Mesendoderm (in vitro differentiated cells): ENCODE data around the gene PLSCR5.

Experiments
- DNase-seq: peaks from one replicate; pipeline ENCODE4 v3.0.0; 2013
- H2AK5ac ChIP-seq: 2 replicates; pipeline ENCODE4 v1.6.1; 2013; ENCODE audit warnings: low read length, inconsistent platforms
- H2BK120ac ChIP-seq: 2 replicates; pipeline ENCODE4 v1.6.1; 2013; ENCODE audit warnings: low read depth, mild to moderate bottlenecking, low read length, moderate library complexity, mixed read lengths
- H2BK15ac ChIP-seq: replicated peaks from 2 replicates; pipeline ENCODE4 v1.6.1; 2013; ENCODE audit warnings: low read depth, mild to moderate bottlenecking, moderate library complexity
- H2BK5ac ChIP-seq: 2 replicates; pipeline ENCODE4 v1.6.1; 2013; ENCODE audit warnings: low read length, inconsistent platforms
- H3K18ac ChIP-seq: 2 replicates; pipeline ENCODE4 v1.6.1; 2013; ENCODE audit warnings: mild to moderate bottlenecking, low read length, mixed read lengths
- H3K23ac ChIP-seq: one replicate; pipeline ENCODE4 v1.6.1; 2013; ENCODE audit warnings: low read length
- H3K27ac ChIP-seq: 2 replicates; pipeline ENCODE4 v1.5.1; 2013; ENCODE audit warnings: low read depth, mild to moderate bottlenecking, inconsistent platforms, low read length, moderate library complexity
- H3K27me3 ChIP-seq: 2 replicates; pipeline ENCODE4 v1.6.1; 2013; ENCODE audit warnings: low read length, control low read depth, mild to moderate bottlenecking, inconsistent platforms; ENCODE audit not compliant: insufficient read depth, poor library complexity
- H3K36me3 ChIP-seq: 2 replicates; pipeline ENCODE4 v1.6.1; 2013; ENCODE audit warnings: low read length, inconsistent platforms; ENCODE audit not compliant: control insufficient read depth, insufficient read depth
- H3K4ac ChIP-seq: one replicate; pipeline ENCODE4 v1.6.1; 2013; ENCODE audit warnings: low read depth, mild to moderate bottlenecking, low read length, moderate library complexity
- H3K4me1 ChIP-seq: 2 replicates; pipeline ENCODE4 v1.6.1; 2013; ENCODE audit warnings: low read depth, low read length, inconsistent platforms; ENCODE audit not compliant: control insufficient read depth
- H3K4me2 ChIP-seq: 2 replicates; pipeline ENCODE4 v1.6.1; 2013; ENCODE audit warnings: low read length
- H3K4me3 ChIP-seq: 2 replicates; pipeline ENCODE4 v1.5.1; 2013; ENCODE audit warnings: mild to moderate bottlenecking, low read length
- H3K56ac ChIP-seq: one replicate; pipeline ENCODE4 v1.6.1; 2013; ENCODE audit warnings: low read length
- H3K79me1 ChIP-seq: 2 replicates; pipeline ENCODE4 v1.6.1; 2013; ENCODE audit warnings: low read length, inconsistent platforms
- H3K79me2 ChIP-seq: 2 replicates; pipeline ENCODE4 v1.6.1; 2013; ENCODE audit warnings: mild to moderate bottlenecking, low read length; ENCODE audit not compliant: control insufficient read depth, insufficient read depth
- H3K9ac ChIP-seq: 2 replicates; pipeline ENCODE4 v1.6.1; 2013; ENCODE audit warnings: low read length, inconsistent platforms
- H4K5ac ChIP-seq: one replicate; pipeline ENCODE4 v1.6.1; 2013; ENCODE audit warnings: low read length
- H4K8ac ChIP-seq: one replicate; pipeline ENCODE4 v1.6.1; 2013; ENCODE audit warnings: low read depth, mild to moderate bottlenecking, control low read depth, low read length, moderate library complexity
- WGBS: extraction: QIAGEN DNeasy Blood & Tissue Kit; methylation state at CpG from one replicate; pipeline ENCODE4 v1.1.7; 2013; ENCODE audit warnings: low lambda C conversion rate, missing lambda C conversion rate; ENCODE audit not compliant: insufficient coverage; ENCODE audit errors: extremely low coverage; 5-methylcytosine and 5-hydroxymethylcytosine counted together

Gene PLSCR5

DNA sequence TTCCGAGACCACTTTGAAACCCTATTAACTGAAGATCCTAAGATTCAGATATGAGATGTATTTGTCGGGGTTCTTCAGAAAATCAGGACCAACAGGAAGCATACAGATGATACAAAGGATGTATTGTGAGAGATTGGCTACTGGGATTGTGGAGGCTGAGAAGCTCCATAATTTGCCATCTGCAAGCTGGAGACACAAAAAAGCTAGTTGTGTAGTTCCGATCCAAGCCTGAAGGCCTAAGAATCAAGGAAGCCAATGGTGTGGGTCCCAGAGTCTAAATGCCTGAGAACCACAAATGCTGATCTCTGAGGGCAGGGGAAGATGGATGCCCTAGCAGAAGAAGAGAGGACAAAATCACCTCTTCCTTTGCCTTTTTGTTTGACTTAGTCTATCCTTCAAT lies 49.8 kb downstream of the PLSCR5 start:
- Histone ChIP-seq H3K23ac (no peak overlapping the region), H3K36me3 (no peaks in the 10 kb centered on the region), H3K27ac (no peak overlapping the region), H4K5ac (no peak overlapping the region), H3K4me3 (no peak overlapping the region), H3K4me2 (no peak overlapping the region), H3K56ac (no peak overlapping the region), H3K18ac (no peak overlapping the region), H3K79me1 (no peaks in the 10 kb centered on the region), H2AK5ac (no peak overlapping the region), H3K4ac (no peak overlapping the region), H2BK15ac (no peak overlapping the region), H3K27me3 (no peaks in the 10 kb centered on the region), H4K8ac (no peak overlapping the region), H3K79me2 (no peaks in the 10 kb centered on the region), H3K9ac (no peak overlapping the region), H2BK120ac (no peak overlapping the region), H3K4me1 (peaks cover 3% of the 10 kb centered on the region), H2BK5ac (no peak overlapping the region)
- no CpG with 5 or more reads among the region's 3 CpGs for WGBS
- no peak for DNase-seq

DNA sequence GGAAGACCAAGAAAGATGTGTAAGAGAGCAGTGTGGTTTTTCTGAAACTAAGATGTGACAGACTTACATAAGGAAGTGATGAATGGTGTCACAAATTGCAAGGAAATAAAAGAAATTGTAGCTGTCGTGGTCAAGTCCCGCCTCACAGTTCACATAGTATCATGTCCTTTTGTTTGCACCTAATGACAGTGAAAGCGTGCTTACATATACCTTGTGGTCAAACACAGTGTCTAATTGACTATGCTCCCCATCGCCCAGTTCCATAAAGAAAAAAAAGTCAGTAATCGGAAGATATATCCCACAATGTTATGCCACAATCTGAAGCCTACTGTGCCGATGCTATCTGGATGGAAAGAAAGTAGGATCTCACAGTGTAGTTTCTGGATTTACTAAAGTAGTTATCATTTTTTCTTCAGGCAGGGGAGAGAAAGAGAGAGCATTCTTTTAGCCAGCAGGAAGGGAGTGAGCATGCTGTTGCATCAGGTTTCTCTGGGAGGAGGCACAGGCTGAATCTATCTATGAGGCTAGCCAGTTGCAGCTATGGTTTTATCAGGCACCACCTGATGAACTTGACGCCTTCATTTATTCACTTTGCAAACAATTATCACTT lies 50.9 kb downstream of the PLSCR5 start:
- Histone ChIP-seq H3K4me3 (no peak overlapping the region), H3K36me3 (no peaks in the 10 kb centered on the region), H3K18ac (peak overlapping the region; percentile 31), H2BK5ac (peak overlapping the region; percentile 47), H2BK120ac (peak overlapping the region; percentile 28), H4K5ac (no peak overlapping the region), H3K23ac (no peak overlapping the region), H3K79me1 (no peaks in the 10 kb centered on the region), H4K8ac (no peak overlapping the region), H3K4me2 (no peak overlapping the region), H2BK15ac (peak overlapping the region; percentile 74), H3K27ac (no peak overlapping the region), H3K56ac (peak overlapping the region; percentile 57), H3K4me1 (peaks cover 3% of the 10 kb centered on the region), H3K79me2 (no peaks in the 10 kb centered on the region), H3K4ac (peak overlapping the region; percentile 3), H3K27me3 (no peaks in the 10 kb centered on the region), H3K9ac (no peak overlapping the region), H2AK5ac (no peak overlapping the region)
- WGBS: no CpG with 5 or more reads among the region's 7 CpGs
- DNase-seq: peak; percentile 73

DNA sequence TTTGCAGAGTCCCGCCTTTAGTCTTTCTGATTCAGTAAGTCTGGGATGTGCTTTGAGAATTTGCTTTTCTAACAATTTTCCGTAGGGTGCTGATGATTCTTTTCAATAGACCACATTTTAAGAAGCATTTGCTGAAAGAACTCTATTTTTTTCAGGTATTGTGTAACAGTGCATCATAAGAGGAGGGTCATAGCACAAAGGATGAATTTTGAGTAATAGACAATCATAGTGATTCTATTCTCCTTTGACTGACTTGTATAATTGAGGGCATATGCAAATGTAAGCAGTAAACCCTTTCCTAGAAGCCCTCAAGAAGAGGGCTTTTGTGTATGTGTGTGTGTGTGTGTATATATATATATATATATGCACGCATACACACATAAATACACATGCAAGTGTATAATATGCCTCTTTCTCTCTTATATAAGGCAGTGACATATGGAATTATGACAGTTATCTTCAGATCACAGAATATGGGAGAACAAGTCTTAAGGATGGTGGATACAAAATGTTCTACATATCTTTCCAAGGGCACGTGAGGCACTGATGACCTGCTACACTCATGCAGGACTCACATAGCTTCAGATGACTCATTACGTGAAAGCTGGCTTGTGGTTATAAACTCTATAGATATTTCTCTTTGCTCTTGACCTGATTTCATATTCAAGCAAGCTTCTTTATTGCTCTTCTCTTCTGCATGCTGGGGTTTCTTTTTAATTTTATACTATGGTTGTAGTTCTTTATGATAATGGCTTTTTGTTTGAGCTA lies 54.2 kb downstream of the PLSCR5 start:
- Histone ChIP-seq H2BK120ac (no peak overlapping the region), H2BK5ac (no peak overlapping the region), H3K56ac (no peak overlapping the region), H3K4me3 (no peak overlapping the region), H3K36me3 (no peaks in the 10 kb centered on the region), H3K27ac (no peak overlapping the region), H3K79me2 (no peaks in the 10 kb centered on the region), H3K4me2 (no peak overlapping the region), H3K9ac (no peak overlapping the region), H3K23ac (no peak overlapping the region), H3K18ac (no peak overlapping the region), H2BK15ac (no peak overlapping the region), H3K27me3 (no peaks in the 10 kb centered on the region), H2AK5ac (no peak overlapping the region), H3K4me1 (peaks cover 3% of the 10 kb centered on the region), H3K4ac (no peak overlapping the region), H4K5ac (no peak overlapping the region), H4K8ac (no peak overlapping the region), H3K79me1 (no peaks in the 10 kb centered on the region)
- no CpG with 5 or more reads among the region's 5 CpGs for WGBS
- DNase-seq: no peak

DNA sequence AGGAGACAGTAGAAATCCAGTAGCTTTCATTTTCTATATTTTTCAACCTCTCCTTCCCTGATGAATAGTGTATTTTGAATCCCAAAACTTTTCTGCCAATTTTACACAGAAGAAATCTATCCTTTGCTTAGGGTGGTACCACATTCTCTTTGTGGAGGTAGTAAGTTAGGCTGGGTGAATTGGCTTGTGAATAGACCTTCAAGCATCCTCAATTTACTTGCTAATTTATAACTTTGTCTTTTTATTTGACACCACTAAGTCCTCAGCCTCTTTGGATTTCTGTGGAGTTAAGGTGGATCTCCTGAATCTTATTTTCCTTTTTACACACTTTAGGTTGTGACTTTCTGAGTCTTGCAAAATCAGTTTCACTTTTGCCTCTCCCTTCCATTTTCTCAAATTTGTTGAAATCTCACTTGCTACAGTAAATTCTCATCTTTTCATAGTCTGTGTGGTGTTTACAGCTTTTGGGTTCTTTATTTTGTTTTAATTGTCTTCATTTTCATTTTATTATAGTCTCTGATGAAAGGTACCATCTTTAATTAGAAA lies 55.0 kb downstream of the PLSCR5 start:
- Histone ChIP-seq H4K8ac (no peak overlapping the region), H3K4me3 (no peak overlapping the region), H4K5ac (no peak overlapping the region), H3K36me3 (no peaks in the 10 kb centered on the region), H3K79me1 (no peaks in the 10 kb centered on the region), H3K18ac (no peak overlapping the region), H3K4ac (no peak overlapping the region), H3K4me1 (peaks cover 3% of the 10 kb centered on the region), H3K23ac (no peak overlapping the region), H2BK15ac (no peak overlapping the region), H3K79me2 (peaks cover 2% of the 10 kb centered on the region), H3K9ac (no peak overlapping the region), H2AK5ac (no peak overlapping the region), H3K4me2 (no peak overlapping the region), H2BK5ac (no peak overlapping the region), H2BK120ac (no peak overlapping the region), H3K27ac (no peak overlapping the region), H3K27me3 (no peaks in the 10 kb centered on the region), H3K56ac (no peak overlapping the region)
- no peak for DNase-seq

DNA sequence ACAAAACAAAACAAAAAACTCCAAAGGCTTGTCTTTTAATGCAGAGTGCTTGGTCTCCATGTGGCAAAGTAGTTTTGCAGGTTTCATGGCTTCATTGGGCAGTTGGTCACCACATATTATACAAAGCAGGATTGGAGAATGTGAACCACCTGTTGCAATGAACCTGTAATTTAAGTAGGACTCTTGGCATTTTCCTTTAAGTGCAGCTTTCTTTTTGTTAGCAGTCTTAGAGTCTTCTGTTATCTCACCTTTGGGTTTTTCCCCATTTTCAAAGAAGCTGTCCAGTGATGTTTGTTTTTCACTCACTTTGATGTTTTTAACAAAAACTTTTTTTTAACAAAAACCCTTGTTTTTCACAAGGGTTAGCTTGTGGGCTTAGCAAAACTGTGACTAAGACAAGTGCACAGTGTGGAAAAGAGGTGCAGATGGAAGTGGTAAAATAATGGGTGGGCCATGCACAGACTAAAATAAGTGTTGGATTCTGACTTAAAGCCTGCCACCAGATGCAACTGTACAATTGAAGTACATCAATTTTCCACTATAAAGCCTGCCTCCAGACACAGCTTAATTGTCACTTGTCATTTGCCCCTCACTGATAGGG lies 57.8 kb downstream of the PLSCR5 start:
- H3K4ac ChIP-seq: peak overlapping the region; percentile 79
- no peak overlapping the region for H3K18ac ChIP-seq
- H3K23ac ChIP-seq: no peak overlapping the region
- H3K36me3 ChIP-seq: no peaks in the 10 kb centered on the region
- H3K79me1 ChIP-seq: no peaks in the 10 kb centered on the region
- H2BK5ac ChIP-seq: no peak overlapping the region
- H2BK15ac ChIP-seq: no peak overlapping the region
- H2AK5ac ChIP-seq: no peak overlapping the region
- no peak overlapping the region for H4K8ac ChIP-seq
- H3K27ac ChIP-seq: no peak overlapping the region
- H3K27me3 ChIP-seq: no peaks in the 10 kb centered on the region
- H3K4me2 ChIP-seq: no peak overlapping the region
- no peak overlapping the region for H4K5ac ChIP-seq
- H2BK120ac ChIP-seq: no peak overlapping the region
- H3K4me3 ChIP-seq: no peak overlapping the region
- no peak overlapping the region for H3K56ac ChIP-seq
- peaks cover 19% of the 10 kb centered on the region for H3K79me2 ChIP-seq
- H3K9ac ChIP-seq: no peak overlapping the region
- no peak for DNase-seq
- H3K4me1 ChIP-seq: no peaks in the 10 kb centered on the region
